Right lobe of liver (tissue), 4 donors: Measurements from ENCODE around the gene CYB5RL.

Source experiments
- POLR2A ChIP-seq: fragments of 450-650 bp; IDR thresholded peaks from one replicate; pipeline ENCODE4 v1.6.1; 2017; ENCODE audit warnings: antibody characterized with exemption, mild to moderate bottlenecking
- TF ChIP-seq, protein P1 (sequence below), 4 donors: fragments of 200-600 bp in 3 of 4; fragments of 450-650 bp in 1 of 4; IDR thresholded peaks; one replicate each; pipeline versions ENCODE4 v1.5.1 to v1.8.0; 2016 to 2022; ENCODE audit warnings: antibody characterized with exemption in 4 of 4, mild to moderate bottlenecking in 2 of 4
- donor health status: DM: no; HTN: no; CAD: no.
- donor health status: DM: no; HTN: no; CAD: no.
- donor health status: DM: no; HTN: yes; CAD: no.

DNA sequence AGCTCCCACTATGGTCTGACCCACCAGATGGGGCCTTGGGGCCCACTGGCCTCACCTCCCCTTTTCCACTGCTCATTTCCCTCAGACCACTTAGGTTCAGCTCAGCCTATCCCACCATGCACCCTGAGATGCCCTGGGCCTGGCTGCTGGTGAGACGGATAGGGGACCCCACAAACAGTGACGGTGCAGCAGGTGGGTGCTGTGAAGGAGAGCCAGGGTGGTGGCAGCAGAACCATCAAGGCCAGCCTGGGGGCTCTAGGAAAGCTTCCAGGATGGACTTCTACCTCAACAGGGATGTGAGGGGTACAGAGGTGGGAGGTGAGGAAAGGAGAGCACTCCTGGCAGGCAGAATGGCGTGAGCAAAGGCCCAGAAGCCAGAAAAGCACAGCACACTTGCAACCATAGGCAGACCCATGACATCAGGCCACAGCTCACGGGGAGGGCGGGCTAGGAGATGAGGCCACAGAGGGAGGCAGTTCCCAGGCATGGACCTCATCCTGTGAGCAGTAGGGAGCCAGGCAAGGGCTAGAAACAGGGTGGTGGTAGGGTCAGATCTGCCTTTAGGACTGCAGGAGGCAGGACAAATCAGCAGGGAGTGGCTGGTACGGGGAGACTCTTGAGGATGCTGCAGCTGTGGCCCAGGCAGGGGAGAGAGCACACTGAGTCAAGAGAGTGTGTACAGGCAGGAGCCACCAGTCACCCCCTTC is 23.1 kb downstream of the CYB5RL start:
- TF ChIP-seq, protein P1, sequence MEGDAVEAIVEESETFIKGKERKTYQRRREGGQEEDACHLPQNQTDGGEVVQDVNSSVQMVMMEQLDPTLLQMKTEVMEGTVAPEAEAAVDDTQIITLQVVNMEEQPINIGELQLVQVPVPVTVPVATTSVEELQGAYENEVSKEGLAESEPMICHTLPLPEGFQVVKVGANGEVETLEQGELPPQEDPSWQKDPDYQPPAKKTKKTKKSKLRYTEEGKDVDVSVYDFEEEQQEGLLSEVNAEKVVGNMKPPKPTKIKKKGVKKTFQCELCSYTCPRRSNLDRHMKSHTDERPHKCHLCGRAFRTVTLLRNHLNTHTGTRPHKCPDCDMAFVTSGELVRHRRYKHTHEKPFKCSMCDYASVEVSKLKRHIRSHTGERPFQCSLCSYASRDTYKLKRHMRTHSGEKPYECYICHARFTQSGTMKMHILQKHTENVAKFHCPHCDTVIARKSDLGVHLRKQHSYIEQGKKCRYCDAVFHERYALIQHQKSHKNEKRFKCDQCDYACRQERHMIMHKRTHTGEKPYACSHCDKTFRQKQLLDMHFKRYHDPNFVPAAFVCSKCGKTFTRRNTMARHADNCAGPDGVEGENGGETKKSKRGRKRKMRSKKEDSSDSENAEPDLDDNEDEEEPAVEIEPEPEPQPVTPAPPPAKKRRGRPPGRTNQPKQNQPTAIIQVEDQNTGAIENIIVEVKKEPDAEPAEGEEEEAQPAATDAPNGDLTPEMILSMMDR (IDR thresholded peaks at IDR 0.05): no peak
- no peak for TF ChIP-seq POLR2A
